Activated CD4-positive, alpha-beta T cell treated with anti-CD3 and anti-CD28 coated beads, Interleukin-2, Interleukin-6, amounts not matched to agents 100 ng/mL and 50 ng/mL, durations not matched to agents 16 hours and 8 hours (primary cell): ENCODE measurements around the gene ARMC3.

Experiments
- DNase-seq: peaks from one replicate; pipeline ENCODE4 v3.0.0-alpha.2; 2020

The ARMC3 gene

DNA sequence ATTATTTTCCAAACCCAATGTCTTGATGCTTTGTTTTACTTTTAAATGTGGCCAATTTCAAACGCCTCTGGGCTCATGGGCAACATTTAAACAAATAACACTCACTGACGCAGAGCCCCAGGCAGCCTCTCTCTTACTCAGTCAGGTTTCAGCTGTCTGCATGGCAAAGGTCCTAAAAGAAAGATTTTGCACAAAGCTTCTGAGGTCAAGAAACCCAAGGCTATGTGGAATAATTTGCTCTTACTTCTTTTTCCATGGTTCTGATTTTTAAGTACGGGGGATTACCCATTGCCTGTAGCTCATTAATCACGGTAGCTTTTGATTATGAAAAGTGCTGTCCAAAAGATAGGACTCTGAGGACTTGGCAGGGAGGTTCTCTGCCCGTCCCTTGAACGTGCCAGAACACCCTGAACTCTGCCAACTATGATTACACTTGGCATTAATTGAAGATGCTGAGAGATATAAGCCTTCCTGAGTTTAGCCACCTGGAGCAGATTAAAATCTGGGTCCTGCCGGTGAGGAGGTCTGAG, 153.4 kb downstream of the ARMC3 start:
- no peak for DNase-seq

GRCh38 chr10:23081891-23082290, 154.0 kb downstream of the ARMC3 start:
- DNase-seq: no peak
